Measurements from ENCODE around the gene SCEL.

- TF ChIP-seq CTCF (IDR thresholded peaks at IDR 0.05; ENCODE audit: insufficient read depth, low read length) (no peak), POLR2AphosphoS5 (IDR thresholded peaks at IDR 0.05; ENCODE audit: low read depth) (no peak), REST (IDR thresholded peaks at IDR 0.05; ENCODE audit: insufficient replicate concordance, low read depth) (no peak), GABPA (IDR thresholded peaks at IDR 0.05; ENCODE audit: low read depth) (no peak)
Observed at GRCh38 chr13:77674852-77675251, 139.3 kb downstream of the SCEL start.
